Measurements from ENCODE around the gene FAM161A.

DNA sequence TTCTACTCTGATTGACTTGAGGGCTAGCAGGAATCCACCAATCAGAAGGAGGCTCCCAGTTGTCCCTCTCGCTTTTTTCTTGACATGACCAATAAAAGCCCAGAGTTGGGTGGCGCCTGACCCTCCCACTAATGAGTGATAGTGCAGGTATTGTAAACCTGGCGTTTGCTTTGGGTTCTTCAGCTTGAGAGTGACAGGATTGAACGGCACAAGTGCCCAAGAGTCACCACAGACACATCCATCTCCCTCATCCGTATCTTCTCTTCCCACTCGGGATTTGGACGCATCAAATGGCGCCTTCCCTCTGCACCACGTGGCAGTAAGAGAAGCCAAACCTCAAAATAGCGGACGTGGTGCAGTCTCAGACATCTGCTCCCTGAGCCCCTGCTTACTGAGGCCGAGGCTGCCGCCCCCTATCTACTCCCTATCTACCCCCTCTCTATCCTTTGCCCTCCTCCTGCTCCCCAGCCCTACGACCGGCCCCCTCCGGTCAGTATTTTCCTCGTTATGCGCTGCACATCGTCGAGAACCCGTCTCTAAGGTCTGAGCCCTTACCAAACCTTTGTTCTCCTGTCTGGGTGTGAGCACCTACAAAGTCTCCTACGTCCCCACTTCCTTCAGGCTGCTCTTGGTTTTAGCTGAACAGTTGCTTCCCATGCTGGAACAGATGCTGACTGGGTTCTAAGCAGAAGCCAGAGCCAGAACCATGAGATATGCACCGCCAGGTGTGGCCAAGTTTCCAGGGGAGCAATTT, 881 bp upstream of the FAM161A start:
- peak in 1 of 5 experiments; percentile 33 for TF ChIP-seq CTCF (IDR thresholded peaks at IDR 0.05)
- no peak for TF ChIP-seq POLR2A (IDR thresholded peaks at IDR 0.05)
